ENCODE results near the gene NCEH1.

DNA sequence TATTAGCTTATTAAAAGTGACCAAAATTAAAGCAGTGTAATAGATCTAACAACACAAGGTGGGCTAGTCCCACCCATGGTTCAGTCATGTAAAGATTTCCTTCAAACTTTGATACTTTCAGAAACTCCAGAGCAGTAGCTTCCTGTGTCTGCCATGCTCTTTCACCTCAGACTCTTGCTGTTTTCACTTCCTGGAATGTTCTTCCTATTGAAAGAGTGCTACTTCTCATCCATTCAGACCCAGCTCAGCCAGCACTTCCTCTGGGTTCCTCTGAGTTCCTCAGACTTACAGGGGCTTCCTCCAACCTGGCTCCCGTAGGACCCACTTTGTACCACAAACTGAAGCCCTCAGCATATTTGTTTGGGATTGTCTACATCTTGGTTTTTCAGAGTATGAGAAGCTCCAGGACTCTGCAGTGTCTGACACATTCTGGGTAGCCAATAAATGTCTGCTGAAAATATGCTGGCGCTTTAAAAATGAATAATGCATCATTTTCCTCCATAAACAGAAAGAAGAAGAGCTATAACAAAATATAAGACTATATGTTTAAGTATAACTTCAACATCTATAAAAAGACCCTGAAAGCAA, 18.0 kb downstream of the NCEH1 start:
- TF ChIP-seq HNRNPK (IDR thresholded peaks at IDR 0.05; ENCODE audit: low read depth, low read length, poor library complexity, severe bottlenecking), result no peak
- TF ChIP-seq JUN (IDR thresholded peaks at IDR 0.05; ENCODE audit: borderline replicate concordance, low read depth, low read length), result no peak
- TF ChIP-seq JUN (CRISPR knock-in tag; IDR thresholded peaks at IDR 0.05; ENCODE audit: borderline replicate concordance), result no peak
